HG03060 (cell line): ENCODE data around the gene TPRG1L.
A peak's percentile ranks its signal among the peaks of the same experiment; 100 is the strongest.

ENCODE experiments used
- ATAC-seq: cut with Tn5 transposase; IDR thresholded peaks from one replicate; pipeline ENCODE4 v1.9.1; 2021; ENCODE audit warnings: low read depth, moderate number of reproducible peaks; ENCODE audit not compliant: unreplicated experiment

The TPRG1L gene

DNA sequence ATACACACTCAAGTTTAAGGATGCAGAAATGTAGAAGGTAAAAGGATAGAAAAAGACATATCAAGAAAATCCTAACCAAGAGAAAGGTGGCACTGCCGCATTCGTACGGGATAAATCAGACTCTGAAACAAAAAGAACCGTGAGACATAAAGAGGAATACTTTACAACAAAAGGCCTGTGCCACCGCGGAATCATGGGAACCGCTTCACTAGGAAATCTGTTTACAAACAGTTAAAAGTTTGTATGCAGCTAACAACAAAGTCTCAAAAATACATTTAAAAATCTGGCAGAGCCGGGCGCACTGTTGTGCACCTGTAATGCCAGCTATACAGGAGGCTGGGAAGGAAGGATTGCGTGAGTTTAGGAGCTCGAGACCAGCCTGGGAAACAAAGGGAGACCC lies 17.0 kb downstream of the TPRG1L start:
- ATAC-seq, result no peak

GRCh38 chr1:3642919-3643675 lies 18.3 kb downstream of the TPRG1L start:
- ATAC-seq, result no peak

DNA sequence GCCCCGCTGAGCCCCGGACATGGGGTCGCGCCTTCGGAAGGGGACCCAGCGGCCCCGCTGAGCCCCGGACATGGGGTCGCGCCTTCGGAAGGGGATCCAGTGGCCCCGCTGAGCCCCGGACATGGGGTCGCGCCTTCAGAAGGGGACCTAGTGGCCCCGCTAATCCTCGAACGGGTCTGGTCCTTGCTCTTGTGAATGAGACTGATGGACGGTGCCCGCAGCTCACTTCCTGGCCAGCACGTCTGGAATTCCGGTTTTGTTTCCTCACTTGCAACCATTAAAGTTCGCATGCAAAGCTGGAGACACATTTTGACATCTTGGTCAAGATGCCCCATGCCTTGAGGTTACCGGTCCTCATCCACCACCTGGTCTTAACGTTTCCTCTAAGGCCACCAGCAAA lies 19.5 kb downstream of the TPRG1L start:
- ATAC-seq, result no peak

DNA sequence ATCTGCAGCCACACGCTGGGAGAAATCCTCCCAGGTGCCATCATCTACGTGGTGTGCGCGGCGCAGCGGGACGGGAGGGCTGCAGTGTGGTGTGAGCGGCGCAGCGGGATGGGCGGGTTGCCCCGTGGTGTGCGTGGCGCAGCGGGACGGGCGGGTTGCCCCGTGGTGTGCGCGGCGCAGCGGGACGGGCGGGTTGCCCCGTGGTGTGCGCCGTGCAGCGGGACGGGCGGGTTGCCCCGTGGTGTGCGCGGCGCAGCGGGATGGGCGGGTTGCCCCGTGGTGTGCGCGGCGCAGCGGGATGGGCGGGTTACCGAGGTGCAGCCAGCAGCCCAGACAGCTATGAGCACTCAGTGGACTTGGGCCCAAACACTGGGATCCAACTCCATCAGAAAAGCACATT lies 20.4 kb downstream of the TPRG1L start:
- no peak for ATAC-seq

DNA sequence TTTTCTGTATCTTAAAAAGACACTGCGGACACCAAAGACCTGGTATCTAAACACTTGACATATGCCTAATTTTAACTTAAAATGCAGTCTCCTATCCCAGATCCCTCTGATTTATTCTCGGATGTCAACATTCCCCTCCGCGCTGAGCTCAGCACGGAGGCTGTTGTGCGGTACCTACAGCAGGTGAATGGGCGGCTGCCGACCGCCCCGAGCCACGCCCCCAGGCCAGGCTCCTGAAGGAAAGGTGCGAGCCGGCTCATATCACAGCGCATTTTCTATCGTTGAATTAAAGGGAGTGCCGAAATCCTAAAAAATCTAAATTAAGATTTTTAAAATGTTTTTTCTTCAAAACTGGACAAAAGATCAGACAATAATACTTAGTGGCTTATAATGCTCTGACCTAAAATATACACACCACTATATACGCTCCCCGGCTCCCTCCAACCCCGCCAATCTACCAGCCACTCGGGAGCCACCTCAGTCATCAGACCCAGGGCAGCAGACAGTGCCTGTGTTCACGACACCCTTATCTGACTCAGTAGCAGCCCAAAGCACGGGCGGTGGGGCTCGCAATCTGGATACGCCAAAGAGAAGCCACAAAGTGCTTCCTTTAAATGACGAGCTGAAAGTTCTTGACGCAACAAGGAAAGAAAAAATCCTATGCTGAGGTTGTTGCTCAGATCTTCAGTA lies 21.0 kb downstream of the TPRG1L start:
- no peak for ATAC-seq

DNA sequence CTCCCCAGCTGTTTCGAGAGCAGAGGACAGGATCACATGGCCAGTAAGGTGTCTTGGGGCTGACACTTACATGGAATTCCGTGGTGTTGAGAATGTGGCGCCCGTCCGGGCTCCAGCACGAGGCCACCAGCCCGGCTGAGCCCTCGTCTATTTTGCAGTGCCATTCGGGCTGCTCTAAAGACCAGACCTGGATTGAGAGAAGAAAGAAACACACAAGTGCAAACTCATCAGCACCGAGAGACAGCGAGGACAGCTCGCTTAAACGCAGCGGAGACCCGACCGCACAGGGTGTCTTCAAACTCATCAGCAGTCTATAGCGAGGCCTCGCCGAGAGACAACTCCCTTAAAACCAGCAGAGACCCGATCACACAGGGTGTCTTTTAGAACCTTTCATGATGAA lies 21.8 kb downstream of the TPRG1L start:
- no peak for ATAC-seq

DNA sequence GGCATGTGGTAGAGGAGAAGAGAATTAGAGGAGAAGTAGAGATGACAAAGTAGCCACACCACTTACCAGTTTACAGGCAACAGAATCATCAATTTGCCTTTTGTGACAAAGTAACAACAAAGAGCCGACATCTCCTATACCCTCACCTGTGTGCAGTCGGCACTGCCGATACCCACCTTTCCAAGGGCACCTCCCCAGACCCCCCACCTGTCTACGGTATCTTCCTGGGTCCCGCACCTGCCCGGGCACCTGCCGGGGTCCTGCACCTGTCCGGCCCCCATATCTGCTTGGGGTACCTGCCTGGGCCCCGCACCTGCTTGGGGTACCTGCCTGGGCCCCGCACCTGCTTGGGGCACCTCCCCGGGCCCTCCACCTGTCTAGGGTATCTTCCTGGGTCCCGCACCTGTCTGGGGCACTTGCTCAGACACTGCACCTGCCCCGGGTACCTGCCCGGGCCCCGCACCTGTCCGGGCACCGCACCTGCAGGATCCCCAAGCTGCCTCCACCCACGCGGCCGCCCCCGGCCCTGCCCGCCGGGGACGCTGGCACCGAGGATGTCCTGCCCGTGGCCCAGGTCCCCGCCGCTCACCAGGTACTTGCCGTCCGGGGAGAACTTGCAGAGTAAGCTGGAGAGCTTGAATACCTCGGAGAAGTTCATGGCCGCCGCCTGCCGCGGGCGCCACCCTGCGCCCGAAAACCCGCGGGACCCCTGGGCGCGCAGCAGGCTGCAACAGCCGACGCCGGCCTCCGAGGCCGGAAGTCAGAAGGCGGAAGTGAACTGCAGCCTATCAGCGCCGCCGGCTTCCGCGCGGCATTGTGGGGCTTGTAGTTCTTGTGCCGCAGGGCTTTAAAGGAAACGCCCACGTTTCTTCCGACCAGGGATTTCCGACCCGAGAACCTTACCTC lies 24.8 kb downstream of the TPRG1L start, which contains the start of gene WRAP73:
TSS of gene WRAP73 (minus strand) at position 762 of the 906 bp plus-strand sequence. CDS start at position 658, 104 bp downstream.
- ATAC-seq, result peak; percentile 65

GRCh38 chr1:3650248-3651025 lies 25.6 kb downstream of the TPRG1L start:
- ATAC-seq, result no peak

GRCh38 chr1:3651026-3651929 lies 26.5 kb downstream of the TPRG1L start:
- no peak for ATAC-seq

- ATAC-seq, result no peak
Observed at GRCh38 chr1:3651930-3652547, 27.2 kb downstream of the TPRG1L start, which contains the start of gene TP73. TP73 (plus strand) TSS chr1:3652516; CDS start chr1:3682366, 29,850 bp downstream.

DNA sequence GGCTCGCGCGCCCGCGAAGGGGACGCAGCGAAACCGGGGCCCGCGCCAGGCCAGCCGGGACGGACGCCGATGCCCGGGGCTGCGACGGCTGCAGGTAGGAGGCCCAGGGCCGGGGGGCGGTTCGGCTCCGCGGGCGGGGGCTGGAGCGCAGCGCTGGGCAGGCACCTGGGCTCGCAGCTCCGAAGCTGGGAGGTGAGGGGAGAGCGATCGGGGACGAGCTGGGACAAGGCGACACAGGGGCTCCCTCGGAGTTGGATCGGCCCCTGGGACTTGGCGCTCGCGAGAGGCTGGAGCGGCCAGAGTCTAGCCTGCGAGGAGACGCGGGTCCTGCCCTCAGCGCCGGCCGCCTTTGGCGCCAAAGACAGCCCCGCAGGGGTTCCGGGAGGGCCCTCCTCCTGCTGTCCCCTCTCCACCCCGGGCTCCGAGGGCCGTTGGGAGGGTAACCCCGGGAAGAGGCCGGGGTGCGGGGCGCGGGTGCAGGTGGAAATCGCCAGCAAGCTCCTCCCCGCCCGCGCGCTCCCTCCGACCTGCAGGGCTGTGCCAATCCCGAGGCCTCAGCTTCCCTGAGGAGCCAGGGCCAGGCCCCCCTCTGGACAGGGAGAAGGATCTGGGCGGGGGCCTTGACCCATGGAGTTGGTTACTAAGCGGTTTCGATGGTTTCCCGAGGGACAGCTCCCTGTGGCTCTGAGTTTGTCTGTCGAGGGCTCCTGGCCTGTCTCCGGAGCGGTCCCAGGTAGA lies 27.9 kb downstream of the TPRG1L start:
- no peak for ATAC-seq

DNA sequence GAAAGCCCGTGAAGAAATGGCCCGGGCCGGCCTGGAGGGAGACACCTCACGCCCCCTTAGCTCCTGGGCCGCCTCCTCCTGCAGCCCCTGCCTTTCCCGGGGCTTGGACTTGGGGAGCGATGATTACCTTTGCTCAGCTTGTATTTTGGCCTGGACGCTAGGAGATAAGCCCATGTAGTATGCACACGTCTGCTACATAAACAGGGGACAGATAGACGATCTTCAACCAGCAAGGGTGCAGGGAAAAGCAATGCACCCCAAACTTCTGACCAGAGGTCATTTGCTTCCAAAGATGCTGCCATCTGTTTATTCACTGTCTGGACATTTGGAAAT lies 28.4 kb downstream of the TPRG1L start:
- ATAC-seq, result no peak

DNA sequence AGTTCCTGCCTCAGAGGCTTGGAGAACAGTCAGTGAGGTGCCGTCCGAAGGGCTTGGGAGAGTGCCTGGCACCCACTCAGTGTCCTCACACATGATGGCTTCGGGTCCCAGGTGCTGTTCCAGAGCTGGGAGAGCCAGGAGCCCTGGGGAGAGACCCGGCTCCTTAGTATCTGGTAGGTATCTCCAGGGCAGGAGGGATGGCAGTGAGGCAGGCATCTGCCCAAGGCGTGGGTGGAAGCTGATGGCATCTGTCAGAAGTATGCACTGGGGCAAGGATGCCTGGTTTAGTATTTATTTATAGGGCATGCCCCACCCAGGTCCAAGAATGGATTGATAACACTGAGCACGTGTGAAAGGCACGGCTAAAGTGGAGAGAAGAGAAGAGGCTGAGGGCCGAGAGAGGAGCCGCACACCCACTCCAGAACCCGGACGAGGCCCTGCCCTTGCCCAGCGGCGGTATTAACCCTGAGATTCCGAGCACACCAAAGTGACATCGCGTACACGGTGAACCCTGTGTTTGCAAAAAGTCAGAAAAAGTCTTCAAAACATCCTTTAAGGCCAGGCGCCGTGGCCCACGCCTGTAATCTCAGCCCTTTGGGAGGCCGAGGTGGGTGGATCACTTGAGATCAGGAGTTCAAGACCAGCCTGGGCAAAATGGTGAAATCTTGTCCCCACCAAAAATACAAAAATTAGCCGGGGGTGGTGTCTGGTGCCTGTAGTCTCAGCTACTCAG lies 29.9 kb downstream of the TPRG1L start:
- no peak for ATAC-seq

DNA sequence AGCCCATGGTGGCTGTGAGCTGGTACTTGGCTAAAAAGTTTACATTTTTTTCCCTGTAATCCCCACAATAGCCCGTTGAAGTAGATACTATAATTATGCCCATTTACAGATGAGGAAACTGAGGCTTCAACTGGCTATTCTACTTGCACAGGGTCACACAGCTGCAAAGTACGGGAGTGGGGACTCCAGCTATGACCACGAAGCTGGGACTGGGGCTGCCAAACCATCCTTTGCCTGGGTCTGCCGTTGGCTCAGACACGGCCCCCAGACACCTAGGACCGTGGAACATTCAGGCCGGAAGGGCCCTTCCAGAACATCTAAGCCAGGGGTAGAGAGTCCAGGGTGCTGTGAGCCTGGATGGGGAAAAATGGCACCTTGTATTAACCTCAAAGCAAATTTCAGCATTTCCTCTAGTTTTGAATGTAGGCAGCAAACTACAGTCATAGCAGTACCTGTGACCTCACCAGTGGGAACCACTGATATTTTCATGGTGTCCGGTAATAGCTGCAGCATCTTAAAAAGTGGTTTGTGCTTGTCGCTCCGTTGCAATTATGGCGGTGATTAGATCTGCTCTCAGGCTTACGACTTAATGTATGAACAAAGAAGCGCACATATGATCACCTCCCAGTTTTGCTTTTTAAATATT lies 31.8 kb downstream of the TPRG1L start:
- ATAC-seq, result no peak

- ATAC-seq, result no peak
Observed at GRCh38 chr1:3657096-3657475, 32.3 kb downstream of the TPRG1L start.

DNA sequence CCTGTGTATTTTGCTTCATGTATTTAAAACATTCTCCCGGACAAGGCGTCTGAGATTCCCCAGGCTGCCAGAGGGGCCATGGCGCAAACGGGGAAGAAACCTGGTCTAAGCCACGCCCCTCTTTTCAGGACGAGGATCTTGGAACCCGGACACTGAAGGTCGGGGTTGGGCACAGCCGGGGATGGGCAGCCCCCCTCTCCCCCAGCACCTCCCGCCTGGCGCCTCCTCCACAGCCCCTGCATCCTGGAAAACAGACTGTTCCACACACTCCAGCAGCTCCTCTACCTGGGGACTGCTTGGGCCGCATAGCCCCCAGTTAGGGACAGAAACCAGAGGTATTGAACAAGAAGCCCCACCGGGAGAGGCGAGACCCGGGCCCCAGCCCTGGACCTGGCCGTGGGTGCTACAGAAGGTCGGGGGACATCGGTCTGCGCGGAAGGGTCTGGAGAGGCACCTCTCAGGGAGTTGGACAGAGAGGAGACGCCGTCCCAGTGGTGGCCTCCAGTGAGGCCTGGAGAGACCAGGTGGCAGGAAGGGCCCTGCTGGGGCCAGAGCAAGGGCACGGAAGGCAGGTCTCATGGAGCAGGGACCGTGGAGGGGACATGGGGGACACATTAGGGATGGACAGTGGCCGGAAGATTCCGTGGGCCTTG lies 32.9 kb downstream of the TPRG1L start:
- ATAC-seq, result no peak

- ATAC-seq, result no peak
Observed at GRCh38 chr1:3658231-3658615, 33.4 kb downstream of the TPRG1L start.
